Colonic mucosa (tissue), 4 donors: ENCODE results near the gene MT1X. TPM values are rescaled to one million over a fixed set of nuclear protein-coding genes. Genes with fewer than 3 reads are reported as not detected.
A peak's percentile ranks its signal among the peaks of the same experiment; 100 is the strongest.

Source experiments
- DNase-seq: peaks from one replicate; pipeline ENCODE4 v3.0.0-alpha.2; 2020
- H3K27ac ChIP-seq: fragments of 200-600 bp; one replicate; pipeline ENCODE4 v1.8.0; 2021
- H3K27me3 ChIP-seq: fragments of 200-600 bp; one replicate; pipeline ENCODE4 v1.8.0; 2021
- H3K36me3 ChIP-seq: fragments of 200-600 bp; one replicate; pipeline ENCODE4 v1.8.0; 2021
- H3K4me1 ChIP-seq: fragments of 200-600 bp; one replicate; pipeline ENCODE4 v1.8.0; 2021; ENCODE audit warnings: mild to moderate bottlenecking
- H3K4me3 ChIP-seq: fragments of 200-600 bp; one replicate; pipeline ENCODE4 v1.8.0; 2021
- H3K9ac ChIP-seq, 2 donors: one replicate each; pipeline ENCODE4 v1.7.0; 2013; ENCODE audit warnings: control low read depth in 2 of 2, low read depth in 2 of 2, low read length in 2 of 2
- H3K9me3 ChIP-seq: fragments of 200-600 bp; one replicate; pipeline ENCODE4 v1.8.0; 2021
- CTCF ChIP-seq: fragments of 200-600 bp; IDR thresholded peaks from one replicate; pipeline ENCODE4 v1.8.0; 2022; ENCODE audit warnings: antibody characterized with exemption, mild to moderate bottlenecking
- intact Hi-C: fragments of 100-400 bp; cut with DNase I; formaldehyde crosslinking; loops from one replicate; pipeline ENCODE4 v1.14.1; 2022
- total RNA-seq, 2 donors: library from RNA; stranded (reverse); fragmentation: NEBNext Ultra II Directional in 1 of 2; extraction: Animal tissue kit (Norgen Biotek cat#: 25700) in 1 of 2; gene quantifications; one replicate each; pipeline ENCODE4 v1.2.1, GENCODE V29; 2021
- donor health status: healthy.
- donor health status: DM: no; HTN: no; CAD: no.
- donor health status: DM: no; HTN: no; CAD: no.

The MT1X gene
- total RNA-seq, 2 donors from 2014 or later: 112 to 149 TPM

- no peak overlapping the region for H3K9ac ChIP-seq
- no peaks in the 10 kb centered on the region for H3K9me3 ChIP-seq
- no peaks in the 10 kb centered on the region for H3K4me1 ChIP-seq
- no peak overlapping the region for H3K4me3 ChIP-seq
- no peak for TF ChIP-seq CTCF
- H3K36me3 ChIP-seq: no peaks in the 10 kb centered on the region
- no peak for DNase-seq
- H3K27ac ChIP-seq: no peak overlapping the region
- peaks cover 12% of the 10 kb centered on the region for H3K27me3 ChIP-seq
- intact Hi-C loops: no loop called here
These were observed 45.5 kb upstream of the MT1X start for GRCh38 chr16:56636616-56637413.

GRCh38 chr16:56637814-56638750 lies 44.2 kb upstream of the MT1X start, which contains the start of gene MT1A:
Gene MT1A, plus strand, starts transcription at chr16:56638666. Its CDS starts 73 bp downstream, at chr16:56638739.
- DNase-seq: peak; percentile 90
- Histone ChIP-seq H3K9me3 (no peaks in the 10 kb centered on the region), H3K4me3 (peak within 1 kb of the TSS; percentile 49), H3K27ac (no peak within 1 kb of the TSS), H3K36me3 (no peaks in the 10 kb centered on the region), H3K9ac (peak within 1 kb of the TSS; percentile 58 to 63), H3K27me3 (peaks cover 12% of the 10 kb centered on the region), H3K4me1 (no peaks in the 10 kb centered on the region)
- TF ChIP-seq CTCF: no peak
- intact Hi-C loops: no loop called here

GRCh38 chr16:56639045-56639444 lies 43.2 kb upstream of the MT1X start:
- Histone ChIP-seq H3K36me3 (no peaks in the 10 kb centered on the region), H3K9me3 (no peaks in the 10 kb centered on the region), H3K27me3 (peaks cover 12% of the 10 kb centered on the region), H3K4me3 (no peak overlapping the region), H3K27ac (no peak overlapping the region), H3K9ac (peak overlapping the region in 1 of 2 donors; percentile 63), H3K4me1 (no peaks in the 10 kb centered on the region)
- DNase-seq: no peak
- intact Hi-C loops: no loop called here
- TF ChIP-seq CTCF: no peak

- no peak overlapping the region for H3K27ac ChIP-seq
- peaks cover 7% of the 10 kb centered on the region for H3K27me3 ChIP-seq
- no peak for DNase-seq
- no peak overlapping the region for H3K4me3 ChIP-seq
- intact Hi-C loops: no loop called here
- TF ChIP-seq CTCF: no peak
- no peak overlapping the region for H3K9ac ChIP-seq
- no peaks in the 10 kb centered on the region for H3K36me3 ChIP-seq
- H3K4me1 ChIP-seq: no peaks in the 10 kb centered on the region
- no peaks in the 10 kb centered on the region for H3K9me3 ChIP-seq
These were observed 42.2 kb upstream of the MT1X start for GRCh38 chr16:56640076-56640475.

- Histone ChIP-seq H3K36me3 (no peaks in the 10 kb centered on the region), H3K27me3 (peaks cover 5% of the 10 kb centered on the region), H3K4me1 (no peaks in the 10 kb centered on the region), H3K4me3 (no peak overlapping the region), H3K9me3 (no peaks in the 10 kb centered on the region), H3K27ac (no peak overlapping the region), H3K9ac (no peak overlapping the region)
- no peak for DNase-seq
- intact Hi-C loops: no loop called here
- no peak for TF ChIP-seq CTCF
These were observed 41.1 kb upstream of the MT1X start for GRCh38 chr16:56641166-56641565.
